Fibroblast of pulmonary artery (primary cell): ENCODE measurements around the gene CNEP1R1.

Experiments
- DNase-seq: peaks from one replicate; pipeline ENCODE4 v3.0.0-alpha.2; 2010; ENCODE audit warnings: low read depth
- H3K4me3 ChIP-seq: replicated peaks from 2 replicates; pipeline ENCODE4 v1.5.1; 2011; ENCODE audit warnings: low read depth, mild to moderate bottlenecking, control low read depth, low read length, moderate library complexity
- CTCF ChIP-seq: IDR thresholded peaks from 2 replicates; pipeline ENCODE4 v1.5.1; 2011; ENCODE audit warnings: mild to moderate bottlenecking, control low read depth, low read length, inconsistent platforms; ENCODE audit errors: missing control alignments

The CNEP1R1 gene

GRCh38 chr16:50024684-50025536, at the start of gene CNEP1R1:
Gene CNEP1R1 (plus strand): TSS chr16:50025225. CDS start chr16:50025316, 91 bp downstream.
- H3K4me3 ChIP-seq: peak within 1 kb of the TSS; percentile 77
- peak; percentile 100 for TF ChIP-seq CTCF
- DNase-seq: peak; percentile 98

GRCh38 chr16:49977427-49977826, 47.6 kb upstream of the CNEP1R1 start:
- H3K4me3 ChIP-seq: no peak overlapping the region
- no peak for TF ChIP-seq CTCF
- DNase-seq: no peak

- TF ChIP-seq CTCF: no peak
- DNase-seq: no peak
- no peak overlapping the region for H3K4me3 ChIP-seq
Measured at GRCh38 chr16:49978569-49979326, 46.3 kb upstream of the CNEP1R1 start.

GRCh38 chr16:49980166-49980565, 44.9 kb upstream of the CNEP1R1 start:
- peak; percentile 10 for DNase-seq
- H3K4me3 ChIP-seq: no peak overlapping the region
- no peak for TF ChIP-seq CTCF

- H3K4me3 ChIP-seq: no peak overlapping the region
- DNase-seq: peak; percentile 39
- no peak for TF ChIP-seq CTCF
Measured at GRCh38 chr16:49986351-49987124, 38.5 kb upstream of the CNEP1R1 start.

- H3K4me3 ChIP-seq: no peak overlapping the region
- TF ChIP-seq CTCF: no peak
Measured at GRCh38 chr16:49987381-49987780, 37.6 kb upstream of the CNEP1R1 start.

More at GRCh38 chr16:49987381-49987780, 37.6 kb upstream of the CNEP1R1 start:
- DNase-seq: no peak
